PC-9 (cell line): ENCODE measurements around the gene ACTR3C. TPM values are rescaled to one million over a fixed set of nuclear protein-coding genes. Genes with fewer than 3 reads are reported as not detected.

Experiments
- Bru-seq: library from RNA; stranded (reverse); fragments of 400-500 nt; gene quantifications from one replicate; lab custom pipeline; 2021; lab: Mats Ljungman, UMichigan
- BruChase-seq, 2 experiments: library from RNA; stranded (reverse); fragments of 400-500 nt; gene quantifications; one replicate each; lab custom pipeline; 2021; lab: Mats Ljungman, UMichigan
- BruUV-seq: library from RNA; stranded (reverse); fragments of 400-500 nt; replicated peaks from 2 replicates; lab custom pipeline; 2021; lab: Mats Ljungman, UMichigan
- CTCF ChIA-PET: fragments of 300-600 bp; sonication (Branson Sonifier 250); formaldehyde crosslinking; loops from one replicate; lab custom pipeline; 2022; ENCODE audit warnings: antibody characterized with exemption; lab: Charles Lee
- POLR2A ChIA-PET: fragments of 300-600 bp; sonication (Branson Sonifier 250); formaldehyde crosslinking; loops from one replicate; lab custom pipeline; 2022; ENCODE audit warnings: antibody characterized with exemption; ENCODE audit not compliant: unreplicated experiment; lab: Charles Lee
- DNase-seq, 2 experiments: peaks; one replicate each; pipeline versions ENCODE4 v3.0.0 to v3.0.0-alpha.2; 2015 to 2022; ENCODE audit warnings: mixed read lengths in 1 of 2
- H2AFZ ChIP-seq: fragments of 200-600 bp; sonication (generic); 2 replicates; pipeline ENCODE4 v1.8.1; 2017; ENCODE audit warnings: antibody characterized with exemption
- H3F3A ChIP-seq: fragments of 200-600 bp; sonication (generic); 2 replicates; pipeline ENCODE4 v1.8.1; 2017; ENCODE audit warnings: antibody characterized with exemption, mild to moderate bottlenecking, low read depth; ENCODE audit not compliant: insufficient read depth
- H3K27ac ChIP-seq: fragments of 200-600 bp; sonication (generic); 2 replicates; pipeline ENCODE4 v1.6.1; 2016; ENCODE audit warnings: mixed run types
- H3K27me3 ChIP-seq: fragments of 200-600 bp; sonication (generic); 2 replicates; pipeline ENCODE4 v1.6.1; 2016; ENCODE audit warnings: low read depth, mixed run types; ENCODE audit not compliant: insufficient read depth
- H3K36me3 ChIP-seq: fragments of 200-600 bp; sonication (generic); 2 replicates; pipeline ENCODE4 v1.6.1; 2016; ENCODE audit warnings: low read depth, mixed run types
- H3K4me1 ChIP-seq: fragments of 200-600 bp; sonication (generic); replicated peaks from 2 replicates; pipeline ENCODE4 v1.6.1; 2016; ENCODE audit warnings: mixed run types; ENCODE audit not compliant: insufficient read depth
- H3K4me2 ChIP-seq: fragments of 200-600 bp; sonication (generic); 2 replicates; pipeline ENCODE4 v1.6.1; 2017; ENCODE audit warnings: mixed run types
- H3K4me3 ChIP-seq: fragments of 200-600 bp; sonication (generic); 2 replicates; pipeline ENCODE4 v1.6.1; 2016; ENCODE audit warnings: mixed run types
- H3K79me2 ChIP-seq: fragments of 200-600 bp; sonication (generic); 2 replicates; pipeline ENCODE4 v1.6.1; 2017; ENCODE audit warnings: low read depth, mixed run types
- H3K9me2 ChIP-seq: fragments of 200-600 bp; sonication (generic); 2 replicates; pipeline ENCODE4 v1.8.1; 2017; ENCODE audit warnings: mild to moderate bottlenecking; ENCODE audit not compliant: insufficient read depth
- H3K9me3 ChIP-seq: fragments of 200-600 bp; sonication (generic); 2 replicates; pipeline ENCODE4 v1.8.1; 2016; ENCODE audit warnings: low read depth; ENCODE audit not compliant: insufficient read depth
- H4K20me1 ChIP-seq: fragments of 200-600 bp; sonication (generic); 2 replicates; pipeline ENCODE4 v1.8.1; 2017; ENCODE audit not compliant: insufficient read depth
- EZH2 ChIP-seq: fragments of 200-600 bp; sonication (generic); IDR thresholded peaks from 2 replicates; pipeline ENCODE4 v1.8.0; 2017; ENCODE audit warnings: antibody characterized with exemption, low read depth
- intact Hi-C: fragments of 100-400 bp; cut with micrococcal nuclease; formaldehyde crosslinking; loops from one replicate; pipeline ENCODE4 v1.10.0; 2022; ENCODE audit not compliant: unreplicated experiment
- long read RNA-seq: library from polyadenylated mRNA; stranded (forward); transcript quantifications from one replicate; pipeline ENCODE4 v2.0.0, GENCODE V29; 2022
- total RNA-seq: library from RNA; stranded (reverse); gene quantifications from 2 replicates; pipeline ENCODE4 v1.2.3, GENCODE V29; 2021
- TF ChIP-seq, protein P1 (sequence below): fragments of 200-600 bp; sonication (generic); conservative IDR thresholded peaks from 2 replicates; pipeline ENCODE4 v1.6.1; 2017; ENCODE audit warnings: mixed run types, antibody characterized with exemption, mild to moderate bottlenecking, moderate library complexity

The ACTR3C gene
- total RNA-seq (24.1 and 34.5 TPM in 2 replicates), Bru-seq, nascent RNA (percentile 82 among the genes with signal in this experiment), BruChase-seq, experiment 1, labeled RNA remaining after a 2-hour chase (percentile 94 among the genes with signal in this experiment), BruChase-seq, experiment 2, labeled RNA remaining after a 6-hour chase (percentile 84 among the genes with signal in this experiment)
- long read RNA-seq, full-length matches to known transcripts = 4 of 20 reads
- long read RNA-seq, partial matches to known transcripts = 1 of 20 reads
- long read RNA-seq, other reads (novel, unspliced or antisense) = 15 of 20 reads

DNA sequence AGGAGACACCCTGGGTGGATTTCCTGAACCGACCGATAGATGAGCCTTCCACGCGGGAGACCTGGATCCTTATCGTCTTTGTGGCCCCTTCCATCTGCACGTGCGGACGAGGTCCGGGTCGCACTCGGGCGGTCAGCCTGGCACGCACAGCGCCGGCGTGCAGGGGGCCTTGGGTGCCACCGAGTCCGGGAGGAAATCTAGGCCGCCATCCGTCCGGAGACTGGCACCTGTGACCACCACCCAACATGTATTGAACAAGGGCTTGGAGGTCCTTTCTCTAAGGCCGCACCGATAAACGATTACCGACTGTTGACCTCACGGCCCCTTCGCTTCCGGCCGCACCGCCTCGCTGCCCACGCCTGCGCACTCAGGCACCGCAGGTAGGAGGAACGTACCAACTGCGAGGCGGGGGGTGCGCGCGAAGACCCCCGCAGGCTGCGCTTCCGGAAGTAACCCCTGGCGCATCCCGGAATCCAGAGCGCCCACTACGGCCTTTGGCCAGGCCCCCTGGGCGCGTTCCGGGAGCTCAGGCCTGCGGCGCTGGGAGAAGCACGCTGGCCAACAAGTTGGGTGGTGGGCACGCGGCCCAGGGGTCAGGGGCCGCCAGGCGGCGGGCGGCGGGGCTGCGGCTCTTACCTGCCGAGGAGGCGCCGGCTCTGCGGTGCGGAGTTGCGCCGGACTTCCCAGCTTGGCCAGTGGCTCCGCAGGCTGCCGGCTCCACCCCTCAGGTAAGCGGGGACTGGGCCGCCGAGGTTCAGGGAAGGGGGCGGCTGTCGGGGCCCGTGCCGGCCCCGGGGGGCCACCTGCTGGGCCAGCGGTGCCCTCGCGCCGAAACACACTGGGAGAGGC is at the start of gene ACTR3C, which contains the start of gene LRRC61:
Gene ACTR3C, minus strand, starts transcription at position 713 of the 849 bp plus-strand sequence. CDS start 28,249 bp downstream, outside the sequence.
Gene LRRC61, plus strand, starts transcription at position 523 of the 849 bp plus-strand sequence. CDS start 13,507 bp downstream, outside the sequence.
- Histone ChIP-seq H3K4me2 (peak within 1 kb of the TSS; percentile 92), H3K36me3 (peaks cover 48% of the 10 kb centered on the region), H3K9me3 (no peaks in the 10 kb centered on the region), H3K79me2 (peaks cover 91% of the 10 kb centered on the region), H3F3A (peaks cover 37% of the 10 kb centered on the region), H3K4me3 (peak within 1 kb of the TSS; percentile 98), H4K20me1 (no peaks in the 10 kb centered on the region), H3K4me1 (peaks cover 54% of the 10 kb centered on the region), H2AFZ (peak within 1 kb of the TSS; percentile 99), H3K27me3 (no peaks in the 10 kb centered on the region), H3K9me2 (no peaks in the 10 kb centered on the region), H3K27ac (peak within 1 kb of the TSS; percentile 83)
- intact Hi-C loops = loop anchor here (1.0 to 5.0 kb wide), 5 partner anchors 15 to 789 kb away; partner anchors contain the start of genes ABCB8 and REPIN1
- no peak for TF ChIP-seq EZH2
- TF ChIP-seq, protein P1, sequence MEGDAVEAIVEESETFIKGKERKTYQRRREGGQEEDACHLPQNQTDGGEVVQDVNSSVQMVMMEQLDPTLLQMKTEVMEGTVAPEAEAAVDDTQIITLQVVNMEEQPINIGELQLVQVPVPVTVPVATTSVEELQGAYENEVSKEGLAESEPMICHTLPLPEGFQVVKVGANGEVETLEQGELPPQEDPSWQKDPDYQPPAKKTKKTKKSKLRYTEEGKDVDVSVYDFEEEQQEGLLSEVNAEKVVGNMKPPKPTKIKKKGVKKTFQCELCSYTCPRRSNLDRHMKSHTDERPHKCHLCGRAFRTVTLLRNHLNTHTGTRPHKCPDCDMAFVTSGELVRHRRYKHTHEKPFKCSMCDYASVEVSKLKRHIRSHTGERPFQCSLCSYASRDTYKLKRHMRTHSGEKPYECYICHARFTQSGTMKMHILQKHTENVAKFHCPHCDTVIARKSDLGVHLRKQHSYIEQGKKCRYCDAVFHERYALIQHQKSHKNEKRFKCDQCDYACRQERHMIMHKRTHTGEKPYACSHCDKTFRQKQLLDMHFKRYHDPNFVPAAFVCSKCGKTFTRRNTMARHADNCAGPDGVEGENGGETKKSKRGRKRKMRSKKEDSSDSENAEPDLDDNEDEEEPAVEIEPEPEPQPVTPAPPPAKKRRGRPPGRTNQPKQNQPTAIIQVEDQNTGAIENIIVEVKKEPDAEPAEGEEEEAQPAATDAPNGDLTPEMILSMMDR = peak; percentile 42; the same call in 1 of the 2 replicates
- ChIA-PET CTCF (interaction anchor here (0.6 kb wide), 1 partner anchor 35 kb away, joined by 3 read pairs; no protein-coding TSS in a partner anchor), POLR2A (interaction anchor here (0.6 to 0.7 kb wide), 3 partner anchors 57 to 1127 kb away, joined by 3 to 6 read pairs (median 5); no protein-coding TSS in a partner anchor)
- peak; percentile 69 to 73 for DNase-seq
- BruUV-seq = TSS peak; percentile 63

DNA sequence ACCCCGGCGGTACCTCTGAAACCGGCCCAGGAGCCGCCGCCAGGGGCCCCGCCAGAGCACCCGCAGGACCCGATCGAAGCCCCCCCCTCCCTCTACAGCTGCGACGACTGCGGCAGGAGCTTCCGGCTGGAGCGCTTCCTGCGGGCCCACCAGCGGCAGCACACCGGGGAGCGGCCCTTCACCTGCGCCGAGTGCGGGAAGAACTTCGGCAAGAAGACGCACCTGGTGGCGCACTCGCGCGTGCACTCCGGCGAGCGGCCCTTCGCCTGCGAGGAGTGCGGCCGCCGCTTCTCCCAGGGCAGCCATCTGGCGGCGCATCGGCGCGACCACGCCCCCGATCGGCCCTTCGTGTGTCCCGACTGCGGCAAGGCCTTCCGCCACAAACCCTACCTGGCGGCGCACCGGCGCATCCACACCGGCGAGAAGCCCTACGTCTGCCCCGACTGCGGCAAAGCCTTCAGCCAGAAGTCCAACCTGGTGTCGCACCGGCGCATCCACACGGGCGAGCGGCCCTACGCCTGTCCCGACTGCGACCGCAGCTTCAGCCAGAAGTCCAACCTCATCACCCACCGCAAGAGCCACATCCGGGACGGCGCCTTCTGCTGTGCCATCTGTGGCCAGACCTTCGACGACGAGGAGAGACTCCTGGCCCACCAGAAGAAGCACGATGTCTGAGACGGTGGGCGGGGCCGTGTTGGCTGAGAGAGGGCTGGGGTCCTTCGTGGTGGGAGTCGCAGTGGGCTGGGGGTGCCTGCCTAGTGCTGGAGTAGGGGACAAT is 49.1 kb upstream of the ACTR3C start:
- ChIA-PET CTCF (no interaction called here), POLR2A (no interaction called here)
- no peak for DNase-seq
- H3K36me3 ChIP-seq = peaks cover 23% of the 10 kb centered on the region
- no peak overlapping the region for H3K4me2 ChIP-seq
- peaks cover 55% of the 10 kb centered on the region for H3K79me2 ChIP-seq
- H4K20me1 ChIP-seq = peaks cover 34% of the 10 kb centered on the region
- H3K27ac ChIP-seq = no peak overlapping the region
- H3F3A ChIP-seq = peaks cover 56% of the 10 kb centered on the region
- intact Hi-C loops = no loop called here
- H2AFZ ChIP-seq = no peak overlapping the region
- H3K9me3 ChIP-seq = no peaks in the 10 kb centered on the region
- no peaks in the 10 kb centered on the region for H3K27me3 ChIP-seq
- no peak for TF ChIP-seq EZH2
- TF ChIP-seq, protein P1 = no peak
- no TSS peak for BruUV-seq
- no peak overlapping the region for H3K4me3 ChIP-seq
- H3K4me1 ChIP-seq = peaks cover 24% of the 10 kb centered on the region
- no peaks in the 10 kb centered on the region for H3K9me2 ChIP-seq

DNA sequence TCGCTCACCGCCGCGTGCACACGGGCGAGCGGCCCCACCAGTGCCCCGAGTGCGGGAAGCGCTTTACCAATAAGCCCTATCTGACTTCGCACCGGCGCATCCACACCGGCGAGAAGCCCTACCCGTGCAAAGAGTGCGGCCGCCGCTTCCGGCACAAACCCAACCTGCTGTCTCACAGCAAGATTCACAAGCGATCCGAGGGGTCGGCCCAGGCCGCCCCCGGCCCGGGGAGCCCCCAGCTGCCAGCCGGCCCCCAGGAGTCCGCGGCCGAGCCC is 48.6 kb upstream of the ACTR3C start:
- intact Hi-C loops = no loop called here
- H3K4me3 ChIP-seq = no peak overlapping the region
- H3K9me2 ChIP-seq = no peaks in the 10 kb centered on the region
- CTCF ChIA-PET = interaction anchor here (0.6 kb wide), 1 partner anchor 28 kb away, joined by 6 read pairs; no protein-coding TSS in a partner anchor
- peaks cover 56% of the 10 kb centered on the region for H3F3A ChIP-seq
- TF ChIP-seq, protein P1 = no peak
- no peak for TF ChIP-seq EZH2
- H3K27me3 ChIP-seq = no peaks in the 10 kb centered on the region
- H3K36me3 ChIP-seq = peaks cover 23% of the 10 kb centered on the region
- peaks cover 34% of the 10 kb centered on the region for H4K20me1 ChIP-seq
- H3K4me2 ChIP-seq = no peak overlapping the region
- no peak overlapping the region for H3K27ac ChIP-seq
- H3K79me2 ChIP-seq = peaks cover 55% of the 10 kb centered on the region
- H3K9me3 ChIP-seq = no peaks in the 10 kb centered on the region
- peaks cover 28% of the 10 kb centered on the region for H3K4me1 ChIP-seq
- POLR2A ChIA-PET = no interaction called here
- no peak for DNase-seq
- no peak overlapping the region for H2AFZ ChIP-seq
- BruUV-seq = no TSS peak
